HG03045 (cell line): Measurements from ENCODE around the gene RAB10.
"Not testable (repeated sequence)": the region's sequence is repeated elsewhere in the genome, so short reads cannot be mapped to it uniquely, and the experiment has no call there.

ENCODE experiments used
- ATAC-seq: cut with Tn5 transposase; IDR thresholded peaks from one replicate; pipeline ENCODE4 v1.9.1; 2021; ENCODE audit warnings: mild to moderate bottlenecking, moderate library complexity; ENCODE audit not compliant: unreplicated experiment

Gene RAB10

GRCh38 chr2:26086779-26087178 lies 52.9 kb downstream of the RAB10 start:
- no peak for ATAC-seq

GRCh38 chr2:26088038-26088643 lies 54.3 kb downstream of the RAB10 start:
- ATAC-seq, result no peak

- ATAC-seq, result not testable (repeated sequence)
Observed at GRCh38 chr2:26088931-26089330, 55.0 kb downstream of the RAB10 start.

- ATAC-seq, result no peak
Observed at GRCh38 chr2:26089337-26089736, 55.5 kb downstream of the RAB10 start.

GRCh38 chr2:26095758-26096157 lies 61.9 kb downstream of the RAB10 start:
- ATAC-seq, result no peak

GRCh38 chr2:26099933-26100332 lies 66.0 kb downstream of the RAB10 start:
- ATAC-seq, result no peak

- ATAC-seq, result no peak
Observed at GRCh38 chr2:26100384-26100783, 66.5 kb downstream of the RAB10 start.

GRCh38 chr2:26103752-26104151 lies 69.9 kb downstream of the RAB10 start:
- ATAC-seq, result no peak

GRCh38 chr2:26108701-26109100 lies 74.8 kb downstream of the RAB10 start:
- not testable (repeated sequence) for ATAC-seq

- ATAC-seq, result no peak
Observed at GRCh38 chr2:26112201-26112600, 78.3 kb downstream of the RAB10 start.

GRCh38 chr2:26114151-26114550 lies 80.3 kb downstream of the RAB10 start:
- ATAC-seq, result no peak

GRCh38 chr2:26118682-26119081 lies 84.8 kb downstream of the RAB10 start:
- ATAC-seq, result no peak

GRCh38 chr2:26119521-26119920 lies 85.6 kb downstream of the RAB10 start:
- ATAC-seq, result no peak

GRCh38 chr2:26122630-26123029 lies 88.7 kb downstream of the RAB10 start:
- ATAC-seq, result no peak

- no peak for ATAC-seq
Observed at GRCh38 chr2:26123426-26123825, 89.5 kb downstream of the RAB10 start.

- no peak for ATAC-seq
Observed at GRCh38 chr2:26126074-26126473, 92.2 kb downstream of the RAB10 start.

- ATAC-seq, result no peak
Observed at GRCh38 chr2:26128176-26128575, 94.3 kb downstream of the RAB10 start.

GRCh38 chr2:26130763-26131162 lies 96.9 kb downstream of the RAB10 start:
- ATAC-seq, result no peak

- no peak for ATAC-seq
Observed at GRCh38 chr2:26136451-26136850, 102.6 kb downstream of the RAB10 start.

GRCh38 chr2:26139269-26140183 lies 105.6 kb downstream of the RAB10 start:
- ATAC-seq, result no peak

GRCh38 chr2:26141145-26141769 lies 107.4 kb downstream of the RAB10 start:
- ATAC-seq, result no peak

- ATAC-seq, result no peak
Observed at GRCh38 chr2:26144031-26144430, 110.1 kb downstream of the RAB10 start.
